GM06990 (cell line): ENCODE data around the gene PIK3CG.

Source experiments
- DNase-seq: peaks from one replicate; pipeline ENCODE4 v3.0.0-alpha.2; 2011; ENCODE audit not compliant: insufficient read length; ENCODE audit errors: extremely low read depth
- H3K27me3 ChIP-seq: replicated peaks from 2 replicates; pipeline ENCODE4 v1.6.0; 2011; ENCODE audit warnings: low read length; ENCODE audit not compliant: control insufficient read depth, insufficient read depth
- H3K36me3 ChIP-seq: 2 replicates; pipeline ENCODE4 v1.5.1; 2011; ENCODE audit warnings: low read length; ENCODE audit not compliant: control insufficient read depth, insufficient read depth
- H3K4me3 ChIP-seq: replicated peaks from 2 replicates; pipeline ENCODE4 v1.5.1; 2011; ENCODE audit warnings: low read depth, mild to moderate bottlenecking, control low read depth, low read length
- CTCF ChIP-seq: IDR thresholded peaks from 2 replicates; pipeline ENCODE4 v1.5.1; 2011; ENCODE audit warnings: low read length, control low read depth, mild to moderate bottlenecking, inconsistent platforms; ENCODE audit not compliant: insufficient read depth, poor library complexity, severe bottlenecking

The PIK3CG gene

GRCh38 chr7:106888204-106888603, 23.1 kb downstream of the PIK3CG start:
- no peak overlapping the region for H3K4me3 ChIP-seq
- TF ChIP-seq CTCF = no peak
- no peak for DNase-seq
- no peaks in the 10 kb centered on the region for H3K27me3 ChIP-seq
- H3K36me3 ChIP-seq = peaks cover 2% of the 10 kb centered on the region; the same call in 1 of the 2 replicates

GRCh38 chr7:106890952-106891351, 25.9 kb downstream of the PIK3CG start:
- peaks cover 2% of the 10 kb centered on the region; the same call in 1 of the 2 replicates for H3K36me3 ChIP-seq
- no peak for TF ChIP-seq CTCF
- no peaks in the 10 kb centered on the region for H3K27me3 ChIP-seq
- no peak for DNase-seq
- no peak overlapping the region for H3K4me3 ChIP-seq

GRCh38 chr7:106891548-106892410, 26.7 kb downstream of the PIK3CG start:
- peak; percentile 35 for TF ChIP-seq CTCF
- H3K4me3 ChIP-seq = no peak overlapping the region
- no peaks in the 10 kb centered on the region for H3K36me3 ChIP-seq
- no peak for DNase-seq
- no peaks in the 10 kb centered on the region for H3K27me3 ChIP-seq

- Histone ChIP-seq H3K4me3 (no peak overlapping the region), H3K27me3 (no peaks in the 10 kb centered on the region), H3K36me3 (no peaks in the 10 kb centered on the region)
- no peak for TF ChIP-seq CTCF
- DNase-seq = no peak
Measured at GRCh38 chr7:106893591-106893990, 28.5 kb downstream of the PIK3CG start.

GRCh38 chr7:106895246-106895864, 30.3 kb downstream of the PIK3CG start:
- H3K27me3 ChIP-seq = no peaks in the 10 kb centered on the region
- no peak overlapping the region for H3K4me3 ChIP-seq
- no peak for TF ChIP-seq CTCF
- H3K36me3 ChIP-seq = no peaks in the 10 kb centered on the region
- peak; percentile 67 for DNase-seq
